CD8-positive, alpha-beta memory T cell (primary cell): ENCODE data around the gene LEO1. TPM values are rescaled to one million over a fixed set of nuclear protein-coding genes. Genes with fewer than 3 reads are reported as not detected.

Source experiments
- CTCF ChIA-PET: fragments of 350-600 bp; sonication (Branson Sonifier 250); formaldehyde crosslinking; loops from one replicate; lab custom pipeline; 2021; ENCODE audit warnings: antibody characterized with exemption; lab: Charles Lee
- POLR2A ChIA-PET: fragments of 350-600 bp; sonication (Branson Sonifier 250); formaldehyde crosslinking; loops from one replicate; lab custom pipeline; 2021; ENCODE audit warnings: antibody characterized with exemption; lab: Charles Lee
- DNase-seq, 5 donors: peaks; one replicate each; pipeline versions ENCODE4 v3.0.0 to v3.0.0-alpha.2; 2020 to 2022; ENCODE audit warnings: mixed read lengths in 1 of 5
- H3K27ac ChIP-seq: one replicate; pipeline ENCODE4 v1.7.0; 2013; ENCODE audit warnings: low read depth, mild to moderate bottlenecking, low read length, moderate library complexity
- H3K27me3 ChIP-seq: 2 replicates; pipeline ENCODE4 v1.7.0; 2013; ENCODE audit warnings: low read length, mild to moderate bottlenecking; ENCODE audit not compliant: insufficient read depth, poor library complexity, severe bottlenecking
- H3K36me3 ChIP-seq: 2 replicates; pipeline ENCODE4 v1.7.0; 2013; ENCODE audit warnings: mild to moderate bottlenecking, low read length, moderate library complexity; ENCODE audit not compliant: insufficient read depth
- H3K4me1 ChIP-seq: 2 replicates; pipeline ENCODE4 v1.7.0; 2013; ENCODE audit warnings: mild to moderate bottlenecking, low read length, moderate library complexity; ENCODE audit not compliant: insufficient read depth
- H3K4me3 ChIP-seq: 2 replicates; pipeline ENCODE4 v1.7.0; 2013; ENCODE audit warnings: mild to moderate bottlenecking, low read length
- H3K9me3 ChIP-seq: 2 replicates; pipeline ENCODE4 v1.7.0; 2013; ENCODE audit warnings: mild to moderate bottlenecking, low read length
- H3K27ac Mint-ChIP-seq, 8 donors: one replicate each; pipeline ENCODE4 v1.8.0; 2020 to 2021; ENCODE audit warnings: mixed read lengths in 8 of 8, mild to moderate bottlenecking in 6 of 8, inconsistent platforms in 3 of 8, moderate library complexity in 3 of 8
- H3K27me3 Mint-ChIP-seq, 2 donors: one replicate each; pipeline ENCODE4 v1.8.0; 2020 to 2021; ENCODE audit warnings: mixed read lengths in 2 of 2, mild to moderate bottlenecking in 1 of 2, moderate library complexity in 1 of 2
- H3K36me3 Mint-ChIP-seq, 3 donors: one replicate each; pipeline ENCODE4 v1.8.0; 2020 to 2021; ENCODE audit warnings: mixed read lengths in 3 of 3, inconsistent platforms in 1 of 3, mild to moderate bottlenecking in 1 of 3
- H3K4me1 Mint-ChIP-seq, 3 donors: one replicate each; pipeline ENCODE4 v1.8.0; 2020 to 2021; ENCODE audit warnings: mixed read lengths in 3 of 3, inconsistent platforms in 1 of 3, mild to moderate bottlenecking in 1 of 3
- H3K4me3 Mint-ChIP-seq, 7 donors: one replicate each; pipeline ENCODE4 v1.8.0; 2020 to 2021; ENCODE audit warnings: mixed read lengths in 7 of 7, mild to moderate bottlenecking in 6 of 7, moderate library complexity in 4 of 7, inconsistent platforms in 2 of 7
- H3K9me3 Mint-ChIP-seq, 5 donors: one replicate each; pipeline ENCODE4 v1.8.0; 2020 to 2022; ENCODE audit warnings: mixed read lengths in 5 of 5, mild to moderate bottlenecking in 3 of 5, moderate library complexity in 2 of 5, inconsistent platforms in 1 of 5
- polyA plus RNA-seq: library from polyadenylated mRNA; unstranded; fragments of 300-500 nt; fragmentation: Illumina TruSeq; gene quantifications from one replicate; pipeline ENCODE4 v1.2.3, GENCODE V29; 2021
- total RNA-seq, 2 experiments: library from RNA; stranded (reverse); gene quantifications; one replicate each; pipeline ENCODE4 v1.2.3, GENCODE V29; 2021

Gene LEO1
- total and polyA plus RNA-seq, 3 experiments from 2014 or later = 27.3 to 38.2 (median 36.0) TPM

GRCh38 chr15:51939216-51939615, 32.4 kb downstream of the LEO1 start:
- Mint-ChIP-seq H3K36me3 (peaks cover 7 to 71% (median 16%) of the 10 kb centered on the region in 3 donors), H3K4me3 (no peak overlapping the region), H3K9me3 (no peaks in the 10 kb centered on the region), H3K27ac (peak overlapping the region in 2 of 8 donors; percentile 70 to 79), H3K27me3 (no peaks in the 10 kb centered on the region), H3K4me1 (peaks cover 5 to 14% (median 12%) of the 10 kb centered on the region in 3 donors)
- H3K36me3 ChIP-seq = peaks cover 10% of the 10 kb centered on the region
- no peaks in the 10 kb centered on the region for H3K9me3 ChIP-seq
- POLR2A ChIA-PET = no interaction called here
- no peaks in the 10 kb centered on the region for H3K27me3 ChIP-seq
- H3K4me3 ChIP-seq = no peak overlapping the region
- H3K27ac ChIP-seq = no peak overlapping the region
- no peak for DNase-seq
- CTCF ChIA-PET = no interaction called here
- no peaks in the 10 kb centered on the region for H3K4me1 ChIP-seq

GRCh38 chr15:51938286-51938685, 33.3 kb downstream of the LEO1 start:
- POLR2A ChIA-PET = no interaction called here
- peaks cover 5 to 8% (median 6%) of the 10 kb centered on the region in 3 donors for H3K4me1 Mint-ChIP-seq
- Histone ChIP-seq H3K27me3 (no peaks in the 10 kb centered on the region), H3K4me3 (no peak overlapping the region), H3K4me1 (no peaks in the 10 kb centered on the region), H3K36me3 (peaks cover 3% of the 10 kb centered on the region), H3K9me3 (no peaks in the 10 kb centered on the region), H3K27ac (no peak overlapping the region)
- H3K4me3 Mint-ChIP-seq = no peak overlapping the region
- DNase-seq = no peak
- no peaks in the 10 kb centered on the region for H3K27me3 Mint-ChIP-seq
- no peaks in the 10 kb centered on the region for H3K9me3 Mint-ChIP-seq
- CTCF ChIA-PET = no interaction called here
- peaks cover 7 to 69% (median 11%) of the 10 kb centered on the region in 3 donors for H3K36me3 Mint-ChIP-seq
- H3K27ac Mint-ChIP-seq = peak overlapping the region in 1 of 8 donors; percentile 29

GRCh38 chr15:51936105-51936478, 35.5 kb downstream of the LEO1 start:
- H3K27me3 Mint-ChIP-seq = peaks cover 0 to 2% of the 10 kb centered on the region in 2 donors
- H3K36me3 Mint-ChIP-seq = peaks cover 4 to 60% (median 7%) of the 10 kb centered on the region in 3 donors
- Histone ChIP-seq H3K27me3 (no peaks in the 10 kb centered on the region), H3K4me3 (no peak overlapping the region), H3K9me3 (no peaks in the 10 kb centered on the region), H3K27ac (no peak overlapping the region), H3K36me3 (peaks cover 3% of the 10 kb centered on the region), H3K4me1 (no peaks in the 10 kb centered on the region)
- H3K27ac Mint-ChIP-seq = peak overlapping the region in 3 of 8 donors; percentile 19 to 76 (median 40)
- ChIA-PET CTCF (interaction anchor here (0.9 kb wide), 1 partner anchor 142 kb away, joined by 3 read pairs; no protein-coding TSS in a partner anchor), POLR2A (no interaction called here)
- no peak for DNase-seq
- H3K9me3 Mint-ChIP-seq = no peaks in the 10 kb centered on the region
- H3K4me3 Mint-ChIP-seq = no peak overlapping the region
- H3K4me1 Mint-ChIP-seq = peaks cover 0 to 1% (median 0%) of the 10 kb centered on the region in 3 donors

- H3K36me3 Mint-ChIP-seq = peaks cover 4 to 63% (median 7%) of the 10 kb centered on the region in 3 donors
- Histone ChIP-seq H3K27ac (no peak overlapping the region), H3K36me3 (peaks cover 3% of the 10 kb centered on the region), H3K4me3 (no peak overlapping the region), H3K9me3 (no peaks in the 10 kb centered on the region), H3K4me1 (no peaks in the 10 kb centered on the region), H3K27me3 (no peaks in the 10 kb centered on the region)
- H3K4me3 Mint-ChIP-seq = no peak overlapping the region
- H3K4me1 Mint-ChIP-seq = peaks cover 0 to 1% (median 0%) of the 10 kb centered on the region in 3 donors
- DNase-seq = no peak
- ChIA-PET POLR2A (no interaction called here), CTCF (interaction anchor here (0.9 kb wide), 1 partner anchor 143 kb away, joined by 3 read pairs; no protein-coding TSS in a partner anchor)
- peak overlapping the region in 7 of 8 donors; percentile 2 to 66 (median 39) for H3K27ac Mint-ChIP-seq
- peaks cover 0 to 2% of the 10 kb centered on the region in 2 donors for H3K27me3 Mint-ChIP-seq
- no peaks in the 10 kb centered on the region for H3K9me3 Mint-ChIP-seq
These were observed 36.0 kb downstream of the LEO1 start for GRCh38 chr15:51935466-51936104.

GRCh38 chr15:51932161-51932560, 39.4 kb downstream of the LEO1 start:
- H3K27ac Mint-ChIP-seq = no peak overlapping the region
- no peak overlapping the region for H3K4me3 ChIP-seq
- no peak for DNase-seq
- peaks cover 0 to 2% of the 10 kb centered on the region in 2 donors for H3K27me3 Mint-ChIP-seq
- H3K4me1 Mint-ChIP-seq = no peaks in the 10 kb centered on the region
- no peaks in the 10 kb centered on the region for H3K9me3 Mint-ChIP-seq
- H3K27me3 ChIP-seq = no peaks in the 10 kb centered on the region
- POLR2A ChIA-PET = no interaction called here
- no peak overlapping the region for H3K4me3 Mint-ChIP-seq
- no peak overlapping the region for H3K27ac ChIP-seq
- H3K9me3 ChIP-seq = no peaks in the 10 kb centered on the region
- peaks cover under 1 to 45% (median 2%) of the 10 kb centered on the region in 3 donors for H3K36me3 Mint-ChIP-seq
- CTCF ChIA-PET = interaction anchor here (1.0 kb wide), 1 partner anchor 8 kb away, joined by 3 read pairs; no protein-coding TSS in a partner anchor
- H3K4me1 ChIP-seq = no peaks in the 10 kb centered on the region
- H3K36me3 ChIP-seq = no peaks in the 10 kb centered on the region

GRCh38 chr15:51931638-51932037, 39.9 kb downstream of the LEO1 start:
- Histone ChIP-seq H3K4me1 (no peaks in the 10 kb centered on the region), H3K27ac (no peak overlapping the region), H3K9me3 (no peaks in the 10 kb centered on the region), H3K27me3 (no peaks in the 10 kb centered on the region), H3K4me3 (no peak overlapping the region), H3K36me3 (no peaks in the 10 kb centered on the region)
- Mint-ChIP-seq H3K4me3 (no peak overlapping the region), H3K36me3 (peaks cover 0 to 47% (median 4%) of the 10 kb centered on the region in 3 donors), H3K27me3 (peaks cover 0 to 2% of the 10 kb centered on the region in 2 donors), H3K9me3 (no peaks in the 10 kb centered on the region), H3K4me1 (no peaks in the 10 kb centered on the region), H3K27ac (no peak overlapping the region)
- ChIA-PET POLR2A (no interaction called here), CTCF (no interaction called here)
- no peak for DNase-seq

GRCh38 chr15:51931016-51931415, 40.6 kb downstream of the LEO1 start:
- H3K4me3 ChIP-seq = no peak overlapping the region
- DNase-seq = no peak
- H3K27ac ChIP-seq = no peak overlapping the region
- no peaks in the 10 kb centered on the region for H3K9me3 ChIP-seq
- POLR2A ChIA-PET = no interaction called here
- no peaks in the 10 kb centered on the region for H3K4me1 ChIP-seq
- H3K27me3 ChIP-seq = no peaks in the 10 kb centered on the region
- peak overlapping the region in 2 of 8 donors; percentile 3 to 68 for H3K27ac Mint-ChIP-seq
- CTCF ChIA-PET = no interaction called here
- H3K36me3 Mint-ChIP-seq = peaks cover 0 to 45% (median 5%) of the 10 kb centered on the region in 3 donors
- H3K4me3 Mint-ChIP-seq = no peak overlapping the region
- H3K27me3 Mint-ChIP-seq = peaks cover 0 to 2% of the 10 kb centered on the region in 2 donors
- H3K4me1 Mint-ChIP-seq = no peaks in the 10 kb centered on the region
- H3K9me3 Mint-ChIP-seq = no peaks in the 10 kb centered on the region
- no peaks in the 10 kb centered on the region for H3K36me3 ChIP-seq

GRCh38 chr15:51926809-51927208, 44.8 kb downstream of the LEO1 start:
- Histone ChIP-seq H3K27ac (no peak overlapping the region), H3K36me3 (peaks cover 12% of the 10 kb centered on the region), H3K27me3 (no peaks in the 10 kb centered on the region), H3K4me1 (no peaks in the 10 kb centered on the region), H3K9me3 (no peaks in the 10 kb centered on the region), H3K4me3 (no peak overlapping the region)
- no peak overlapping the region for H3K4me3 Mint-ChIP-seq
- peak overlapping the region in 4 of 8 donors; percentile 3 to 30 (median 16) for H3K27ac Mint-ChIP-seq
- H3K27me3 Mint-ChIP-seq = no peaks in the 10 kb centered on the region
- no peak for DNase-seq
- no peaks in the 10 kb centered on the region for H3K9me3 Mint-ChIP-seq
- no peaks in the 10 kb centered on the region for H3K4me1 Mint-ChIP-seq
- ChIA-PET POLR2A (no interaction called here), CTCF (interaction anchor here (1.4 kb wide), 1 partner anchor 9 kb away, joined by 5 read pairs; no protein-coding TSS in a partner anchor)
- H3K36me3 Mint-ChIP-seq = peaks cover 0 to 60% (median 6%) of the 10 kb centered on the region in 3 donors
